Endothelial cell of umbilical vein (primary cell): Measurements from ENCODE around the gene TTLL13. TPM values are rescaled to one million over a fixed set of nuclear protein-coding genes. Genes with fewer than 3 reads are reported as not detected.
A peak's percentile ranks its signal among the peaks of the same experiment; 100 is the strongest.

Experiments used
- Bru-seq: library from RNA; stranded (reverse); fragments of 400-500 nt; gene quantifications from one replicate; lab custom pipeline; 2021; lab: Mats Ljungman, UMichigan
- BruChase-seq, 2 experiments: library from RNA; stranded (reverse); fragments of 400-500 nt; gene quantifications; one replicate each; lab custom pipeline; 2021; lab: Mats Ljungman, UMichigan
- BruUV-seq: library from RNA; stranded (reverse); fragments of 400-500 nt; replicated peaks from 2 replicates; lab custom pipeline; 2021; lab: Mats Ljungman, UMichigan
- CTCF ChIA-PET: fragments of 300-600, 350-600 bp; sonication (Branson Sonifier 250); formaldehyde crosslinking; loops from one replicate; lab custom pipeline; 2021; ENCODE audit warnings: antibody characterized with exemption, inconsistent platforms; lab: Charles Lee
- POLR2A ChIA-PET: fragments of 300-600, 350-600 bp; sonication (Branson Sonifier 250); formaldehyde crosslinking; loops from one replicate; lab custom pipeline; 2021; ENCODE audit warnings: antibody characterized with exemption, inconsistent platforms; lab: Charles Lee
- DNase-seq: peaks from one replicate; pipeline ENCODE4 v3.0.0-alpha.2; 2011; ENCODE audit warnings: low read depth, low spot score
- FAIRE-seq: peaks from 2 replicates; lab custom pipeline; 2011; peaks lifted over from hg19 to GRCh38; lab: Jason Lieb, UNC
- H2AFZ ChIP-seq: 2 replicates; pipeline ENCODE4 v1.6.0; 2012; ENCODE audit warnings: low read depth, low read length, control low read depth, inconsistent platforms
- H3K27ac ChIP-seq: 2 replicates; pipeline ENCODE4 v1.5.1; 2011; ENCODE audit warnings: low read depth, mild to moderate bottlenecking, control low read depth, low read length, moderate library complexity; ENCODE audit not compliant: insufficient read depth
- H3K27me3 ChIP-seq, 2 experiments: 2 replicates each; pipeline versions ENCODE4 v1.6.0 to v1.6.1; 2011; ENCODE audit warnings: low read length in 2 of 2, mixed read lengths in 1 of 2; ENCODE audit not compliant: control insufficient read depth in 2 of 2, insufficient read depth in 2 of 2
- H3K36me3 ChIP-seq, 2 experiments: 2 replicates in 1 of 2; 3 replicates in 1 of 2; pipeline ENCODE4 v1.5.1; 2011; ENCODE audit warnings: low read length in 2 of 2, mild to moderate bottlenecking in 1 of 2, moderate library complexity in 1 of 2; ENCODE audit not compliant: control insufficient read depth in 2 of 2, insufficient read depth in 2 of 2; ENCODE audit errors: extremely low read depth in 1 of 2
- H3K4me1 ChIP-seq: 3 replicates; pipeline ENCODE4 v1.5.1; 2011; ENCODE audit warnings: mild to moderate bottlenecking, low read length; ENCODE audit not compliant: control insufficient read depth, insufficient read depth; ENCODE audit errors: extremely low read depth
- H3K4me2 ChIP-seq: 2 replicates; pipeline ENCODE4 v1.6.1; 2011; ENCODE audit warnings: low read length, control low read depth, mixed read lengths; ENCODE audit not compliant: insufficient read depth
- H3K4me3 ChIP-seq, 3 experiments: fragments of 200-600 bp in 1 of 3; sonication (generic), shearing (Covaris generic) in 1 of 3; replicated peaks in 1 of 3; 2 replicates each; pipeline ENCODE4 v1.5.1; 2011 to 2016; ENCODE audit warnings: control low read depth in 3 of 3, low read length in 3 of 3, mild to moderate bottlenecking in 2 of 3, inconsistent platforms in 1 of 3, low read depth in 1 of 3, moderate library complexity in 1 of 3; ENCODE audit not compliant: insufficient read depth in 1 of 3
- H3K79me2 ChIP-seq: 2 replicates; pipeline ENCODE4 v1.6.0; 2012; ENCODE audit warnings: low read length, inconsistent platforms; ENCODE audit not compliant: control insufficient read depth, insufficient read depth
- H3K9ac ChIP-seq: replicated peaks from 2 replicates; pipeline ENCODE3; 2011; ENCODE audit warnings: low read length, control low read depth; ENCODE audit not compliant: insufficient read depth; ENCODE audit errors: extremely low read depth
- H3K9me1 ChIP-seq: replicated peaks from 3 replicates; pipeline ENCODE4 v1.6.0; 2011; ENCODE audit warnings: mild to moderate bottlenecking, low read length; ENCODE audit not compliant: control insufficient read depth, insufficient read depth; ENCODE audit errors: extremely low read depth
- H3K9me3 ChIP-seq: replicated peaks from 2 replicates; pipeline ENCODE4 v1.5.1; 2012; ENCODE audit warnings: low read length, inconsistent platforms; ENCODE audit not compliant: control insufficient read depth, insufficient read depth
- H4K20me1 ChIP-seq: replicated peaks from 2 replicates; pipeline ENCODE3; 2011; ENCODE audit warnings: mild to moderate bottlenecking, low read length; ENCODE audit not compliant: control insufficient read depth, insufficient read depth; ENCODE audit errors: extremely low read depth
- EZH2 ChIP-seq: IDR thresholded peaks from 2 replicates; pipeline ENCODE4 v1.6.1; 2012; ENCODE audit warnings: borderline replicate concordance, low read depth, mild to moderate bottlenecking, moderate library complexity, low read length, inconsistent platforms; ENCODE audit not compliant: severe bottlenecking
- FOS ChIP-seq: IDR thresholded peaks from 2 replicates; pipeline ENCODE4 v1.6.1; 2011; ENCODE audit warnings: mild to moderate bottlenecking, low read length, moderate library complexity, borderline replicate concordance; ENCODE audit not compliant: insufficient read depth
- GATA2 ChIP-seq: IDR thresholded peaks from 2 replicates; pipeline ENCODE4 v1.7.0; 2011; ENCODE audit warnings: low read depth, mild to moderate bottlenecking, moderate library complexity, mixed read lengths, low read length; ENCODE audit not compliant: insufficient read length, insufficient read depth
- JUN ChIP-seq: IDR thresholded peaks from 2 replicates; pipeline ENCODE4 v1.6.1; 2011; ENCODE audit warnings: borderline replicate concordance, low read depth; ENCODE audit not compliant: insufficient read length, insufficient read depth
- MYC ChIP-seq: IDR thresholded peaks from one replicate; pipeline ENCODE4 v1.6.1; 2011; ENCODE audit warnings: mild to moderate bottlenecking, low read depth, low read length
- POLR2A ChIP-seq: IDR thresholded peaks from 2 replicates; pipeline ENCODE4 v1.6.1; 2012; ENCODE audit warnings: low read depth, mild to moderate bottlenecking, control low read depth, low read length
- POLR2AphosphoS5 ChIP-seq: IDR thresholded peaks from 2 replicates; pipeline ENCODE4 v1.6.1; 2012; ENCODE audit warnings: low read depth, mild to moderate bottlenecking, control low read depth, low read length, moderate library complexity; ENCODE audit not compliant: insufficient read depth
- dilution Hi-C: fragments of 300-500 bp; cut with MboI; formaldehyde crosslinking; loops from one replicate; pipeline ENCODE4 v1.15.0; 2019; ENCODE audit warnings: low sequenced_read_pairs; ENCODE audit not compliant: extremely low pct_ligation_motif_present
- intact Hi-C: fragments of 100-400 bp; cut with micrococcal nuclease; formaldehyde crosslinking; loops from one replicate; pipeline ENCODE4 v1.10.0; 2022
- long read RNA-seq: library from polyadenylated mRNA; stranded (forward); transcript quantifications from one replicate; pipeline ENCODE4 v2.0.0, GENCODE V29; 2021
- polyA minus RNA-seq, 3 experiments: library from RNA; depleted of rRNA, polyadenylated mRNA; stranded (reverse); fragments of >200 nt; gene quantifications; 1 replicate in 1 of 3; 2 replicates in 2 of 3; pipeline ENCODE4 v1.2.3, GENCODE V29; 2011
- polyA plus RNA-seq, 4 experiments: library from polyadenylated mRNA; depleted of rRNA in 3 of 4; stranded (reverse) in 3 of 4; unstranded in 1 of 4; fragments of >200 nt; gene quantifications; 2 replicates each; pipeline versions ENCODE4 v1.2.1 to v1.2.3, GENCODE V29; 2011 to 2012; ENCODE audit warnings: missing spikeins in 1 of 4
- total RNA-seq: library from RNA; stranded (reverse); gene quantifications from 2 replicates; pipeline ENCODE4 v1.2.3, GENCODE V29; 2021
- TF ChIP-seq, protein P1 (sequence below), 2 donors: IDR thresholded peaks; 1 replicate in 1 of 2; 2 replicates in 1 of 2; pipeline ENCODE4 v1.5.1; 2011; ENCODE audit warnings: low read length in 2 of 2, mild to moderate bottlenecking in 2 of 2, moderate library complexity in 2 of 2, control low read depth in 1 of 2, inconsistent platforms in 1 of 2, low read depth in 1 of 2; ENCODE audit not compliant: insufficient read depth in 1 of 2; ENCODE audit errors: extremely low read depth in 1 of 2
- TF ChIP-seq, protein P2 (sequence below): IDR thresholded peaks from 2 replicates; pipeline ENCODE4 v1.6.1; 2011; ENCODE audit not compliant: insufficient read depth, insufficient read length

TTLL13 gene, protein sequence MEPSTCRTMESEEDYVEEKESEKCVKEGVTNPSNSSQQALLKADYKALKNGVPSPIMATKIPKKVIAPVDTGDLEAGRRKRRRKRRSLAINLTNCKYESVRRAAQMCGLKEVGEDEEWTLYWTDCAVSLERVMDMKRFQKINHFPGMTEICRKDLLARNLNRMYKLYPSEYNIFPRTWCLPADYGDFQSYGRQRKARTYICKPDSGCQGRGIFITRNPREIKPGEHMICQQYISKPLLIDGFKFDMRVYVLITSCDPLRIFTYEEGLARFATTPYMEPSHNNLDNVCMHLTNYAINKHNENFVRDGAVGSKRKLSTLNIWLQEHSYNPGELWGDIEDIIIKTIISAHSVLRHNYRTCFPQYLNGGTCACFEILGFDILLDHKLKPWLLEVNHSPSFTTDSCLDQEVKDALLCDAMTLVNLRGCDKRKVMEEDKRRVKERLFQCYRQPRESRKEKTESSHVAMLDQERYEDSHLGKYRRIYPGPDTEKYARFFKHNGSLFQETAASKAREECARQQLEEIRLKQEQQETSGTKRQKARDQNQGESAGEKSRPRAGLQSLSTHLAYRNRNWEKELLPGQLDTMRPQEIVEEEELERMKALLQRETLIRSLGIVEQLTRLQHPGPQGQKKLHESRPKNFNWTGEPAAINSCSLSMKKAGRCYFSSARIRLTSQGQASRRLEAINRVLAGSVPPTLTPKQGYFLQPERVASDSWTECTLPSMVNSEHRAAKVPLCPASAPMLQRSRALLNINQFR
- not detected in 2 replicates for total RNA-seq
- polyA plus RNA-seq: 0.04 and 0.05 TPM in 2 replicates
- polyA plus RNA-seq (2011; cell fraction: cytosol; rRNA removed): 0.03 and 0.04 TPM in 2 replicates
- polyA plus RNA-seq (2011; cell fraction: nucleus; rRNA removed): 0.16 and 0.31 TPM in 2 replicates
- polyA plus RNA-seq (2012): 1.5 TPM in 1 of 2 replicates, not detected in the other
- polyA minus RNA-seq: not detected in 2 replicates
- polyA minus RNA-seq (2011; cell fraction: cytosol; rRNA and poly(A)+ RNA removed): not detected
- 0.19 TPM in 1 of 2 replicates, not detected in the other for polyA minus RNA-seq (2011; cell fraction: nucleus; rRNA and poly(A)+ RNA removed)
- Bru-seq, nascent RNA: percentile 15 among the genes with signal in this experiment
- percentile 26 among the genes with signal in this experiment for BruChase-seq, experiment 1, labeled RNA remaining after a 6-hour chase
- BruChase-seq, experiment 2, labeled RNA remaining after a 2-hour chase: not detected
- long read RNA-seq: 0 reads

DNA sequence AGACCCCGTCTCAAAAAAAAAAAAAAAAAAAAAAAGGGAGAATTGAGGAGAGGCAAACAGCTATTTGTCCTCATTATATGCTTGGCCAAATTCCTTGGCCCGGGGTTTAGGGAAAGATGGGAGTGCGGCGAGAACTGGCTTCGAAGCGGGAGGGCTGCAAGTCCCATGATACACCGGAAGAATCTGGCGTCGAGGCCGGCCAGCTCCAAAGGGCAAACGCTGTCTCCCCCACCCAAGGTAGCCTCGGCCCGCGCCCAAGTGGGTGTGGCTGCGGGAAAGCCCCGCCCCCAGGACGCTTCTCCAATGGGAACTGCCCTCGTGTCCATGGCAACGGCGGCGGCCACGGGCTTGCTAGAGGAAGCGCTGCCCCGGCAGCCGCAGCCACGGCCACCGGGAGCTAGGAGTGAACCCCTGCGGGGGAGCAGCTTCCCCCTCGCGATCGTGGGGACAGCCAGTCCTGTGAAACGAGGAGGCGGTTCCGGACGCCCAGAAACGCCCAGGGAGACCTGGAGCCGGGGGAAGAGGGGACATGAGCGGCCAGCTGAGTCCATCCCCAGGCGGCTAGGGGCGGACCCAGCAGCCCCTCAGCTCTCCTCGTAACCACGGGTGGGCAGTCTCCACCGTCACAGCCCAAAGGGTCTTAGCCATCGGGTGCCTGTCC, at the start of gene TTLL13:
Gene TTLL13, plus strand, starts transcription at position 354 of the 661 bp plus-strand sequence. CDS start 1,075 bp downstream, outside the sequence.
- no peaks in the 10 kb centered on the region for H3K9me1 ChIP-seq
- peak within 1 kb of the TSS; percentile 93 for H2AFZ ChIP-seq
- no peaks in the 10 kb centered on the region for H3K36me3 ChIP-seq
- no TSS peak for BruUV-seq
- peak within 1 kb of the TSS; percentile 58 for H3K27ac ChIP-seq
- H3K4me1 ChIP-seq: peaks cover 5% of the 10 kb centered on the region
- peak within 1 kb of the TSS; percentile 57 for H3K9ac ChIP-seq
- FAIRE-seq: peak; percentile 80
- intact Hi-C loops: loop anchor here (1.0 kb wide), 2 partner anchors 15 to 16 kb away; partner anchors contain the start of genes GDPGP1 and NGRN
- ChIA-PET CTCF (interaction anchor here (0.7 to 2.5 kb wide), 18 partner anchors 8 to 636 kb away, joined by 3 to 20 read pairs (median 4); partner anchors contain the start of genes CIB1, GDPGP1, NGRN and SEMA4B), POLR2A (interaction anchor here (0.6 to 1.5 kb wide), 6 partner anchors 12 to 212 kb away, joined by 3 to 6 read pairs (median 5); partner anchors contain the start of genes CIB1 and GDPGP1)
- H3K4me2 ChIP-seq: peak within 1 kb of the TSS; percentile 90
- no peaks in the 10 kb centered on the region for H3K9me3 ChIP-seq
- peak; percentile 87 for DNase-seq
- no peaks in the 10 kb centered on the region for H3K79me2 ChIP-seq
- TF ChIP-seq JUN (no peak), EZH2 (no peak), GATA2 (no peak), FOS (no peak), POLR2A (peak; percentile 73), POLR2AphosphoS5 (peak; percentile 66), MYC (no peak)
- TF ChIP-seq, protein P1, sequence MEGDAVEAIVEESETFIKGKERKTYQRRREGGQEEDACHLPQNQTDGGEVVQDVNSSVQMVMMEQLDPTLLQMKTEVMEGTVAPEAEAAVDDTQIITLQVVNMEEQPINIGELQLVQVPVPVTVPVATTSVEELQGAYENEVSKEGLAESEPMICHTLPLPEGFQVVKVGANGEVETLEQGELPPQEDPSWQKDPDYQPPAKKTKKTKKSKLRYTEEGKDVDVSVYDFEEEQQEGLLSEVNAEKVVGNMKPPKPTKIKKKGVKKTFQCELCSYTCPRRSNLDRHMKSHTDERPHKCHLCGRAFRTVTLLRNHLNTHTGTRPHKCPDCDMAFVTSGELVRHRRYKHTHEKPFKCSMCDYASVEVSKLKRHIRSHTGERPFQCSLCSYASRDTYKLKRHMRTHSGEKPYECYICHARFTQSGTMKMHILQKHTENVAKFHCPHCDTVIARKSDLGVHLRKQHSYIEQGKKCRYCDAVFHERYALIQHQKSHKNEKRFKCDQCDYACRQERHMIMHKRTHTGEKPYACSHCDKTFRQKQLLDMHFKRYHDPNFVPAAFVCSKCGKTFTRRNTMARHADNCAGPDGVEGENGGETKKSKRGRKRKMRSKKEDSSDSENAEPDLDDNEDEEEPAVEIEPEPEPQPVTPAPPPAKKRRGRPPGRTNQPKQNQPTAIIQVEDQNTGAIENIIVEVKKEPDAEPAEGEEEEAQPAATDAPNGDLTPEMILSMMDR (IDR thresholded peaks at IDR 0.05; ENCODE audit: extremely low read depth in 1 of 2, insufficient read depth in 1 of 2, low read depth in 1 of 2, low read length in 2 of 2): peak in 1 of 2 donors; percentile 6
- TF ChIP-seq, protein P2, sequence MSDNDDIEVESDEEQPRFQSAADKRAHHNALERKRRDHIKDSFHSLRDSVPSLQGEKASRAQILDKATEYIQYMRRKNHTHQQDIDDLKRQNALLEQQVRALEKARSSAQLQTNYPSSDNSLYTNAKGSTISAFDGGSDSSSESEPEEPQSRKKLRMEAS: no peak
- H3K27me3 ChIP-seq: no peaks in the 10 kb centered on the region
- peak within 1 kb of the TSS; percentile 49 to 75 (median 68) for H3K4me3 ChIP-seq
- dilution Hi-C loops: no loop called here
- H4K20me1 ChIP-seq: no peaks in the 10 kb centered on the region
